Endothelial cell (in vitro differentiated cells): ENCODE results near the gene SLC22A16. TPM values are rescaled to one million over a fixed set of nuclear protein-coding genes. Genes with fewer than 3 reads are reported as not detected.

Experiments
- DNase-seq: peaks from one replicate; pipeline ENCODE4 v3.0.0; 2021; ENCODE audit warnings: low spot score
- H3K27ac Mint-ChIP-seq: one replicate; pipeline ENCODE4 v1.8.0; 2021; ENCODE audit warnings: mixed read lengths, inconsistent platforms; ENCODE audit not compliant: unreplicated experiment
- H3K27me3 Mint-ChIP-seq: one replicate; pipeline ENCODE4 v1.8.0; 2021; ENCODE audit warnings: mild to moderate bottlenecking, moderate library complexity, mixed read lengths, inconsistent platforms; ENCODE audit not compliant: unreplicated experiment
- H3K36me3 Mint-ChIP-seq: one replicate; pipeline ENCODE4 v1.8.0; 2021; ENCODE audit warnings: mild to moderate bottlenecking, low read depth, mixed read lengths, inconsistent platforms; ENCODE audit not compliant: unreplicated experiment
- H3K4me1 Mint-ChIP-seq: one replicate; pipeline ENCODE4 v1.8.0; 2021; ENCODE audit warnings: mild to moderate bottlenecking, mixed read lengths, inconsistent platforms; ENCODE audit not compliant: unreplicated experiment
- H3K4me3 Mint-ChIP-seq: one replicate; pipeline ENCODE4 v1.8.0; 2021; ENCODE audit warnings: mild to moderate bottlenecking, mixed read lengths, inconsistent platforms; ENCODE audit not compliant: unreplicated experiment
- H3K9me3 Mint-ChIP-seq: one replicate; pipeline ENCODE4 v1.8.0; 2021; ENCODE audit warnings: mixed read lengths, inconsistent platforms; ENCODE audit not compliant: unreplicated experiment
- total RNA-seq: library from RNA; stranded (reverse); fragmentation: NEBNext Ultra II Directional; extraction: Animal tissue kit (Norgen Biotek cat#: 25700); gene quantifications from one replicate; pipeline ENCODE4 v1.2.1, GENCODE V29; 2021; ENCODE audit not compliant: unreplicated experiment
- TF ChIP-seq, protein P1 (sequence below): fragments of 200-600 bp; sonication (generic); IDR thresholded peaks from one replicate; pipeline ENCODE4 v1.5.0; 2021; ENCODE audit warnings: antibody characterized with exemption; ENCODE audit not compliant: unreplicated experiment

SLC22A16 gene
- total RNA-seq, 1 donor from 2014 or later: 0.54 TPM

DNA sequence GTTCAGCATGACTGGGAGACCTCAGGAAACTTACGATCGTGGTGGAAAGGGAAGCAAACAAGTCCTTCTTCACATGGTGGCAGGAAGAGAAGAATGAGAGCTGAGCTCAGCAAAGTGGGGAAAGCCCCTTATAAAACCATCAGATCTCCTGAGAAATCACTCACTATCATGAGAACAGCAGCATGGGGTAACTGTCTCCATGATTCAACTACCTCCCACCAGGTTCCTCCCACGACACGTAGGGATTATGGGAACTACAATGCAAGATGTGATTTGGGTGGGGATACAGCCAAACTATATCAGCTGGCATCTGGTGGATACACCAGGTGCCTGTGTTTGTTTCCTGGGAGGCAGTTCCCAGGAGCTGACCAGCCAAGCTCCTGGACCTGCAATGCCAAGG lies 65.9 kb downstream of the SLC22A16 start:
- H3K27ac Mint-ChIP-seq: no peak overlapping the region
- no peaks in the 10 kb centered on the region for H3K27me3 Mint-ChIP-seq
- no peak for DNase-seq
- no peak overlapping the region for H3K4me3 Mint-ChIP-seq
- no peaks in the 10 kb centered on the region for H3K9me3 Mint-ChIP-seq
- TF ChIP-seq, protein P1, sequence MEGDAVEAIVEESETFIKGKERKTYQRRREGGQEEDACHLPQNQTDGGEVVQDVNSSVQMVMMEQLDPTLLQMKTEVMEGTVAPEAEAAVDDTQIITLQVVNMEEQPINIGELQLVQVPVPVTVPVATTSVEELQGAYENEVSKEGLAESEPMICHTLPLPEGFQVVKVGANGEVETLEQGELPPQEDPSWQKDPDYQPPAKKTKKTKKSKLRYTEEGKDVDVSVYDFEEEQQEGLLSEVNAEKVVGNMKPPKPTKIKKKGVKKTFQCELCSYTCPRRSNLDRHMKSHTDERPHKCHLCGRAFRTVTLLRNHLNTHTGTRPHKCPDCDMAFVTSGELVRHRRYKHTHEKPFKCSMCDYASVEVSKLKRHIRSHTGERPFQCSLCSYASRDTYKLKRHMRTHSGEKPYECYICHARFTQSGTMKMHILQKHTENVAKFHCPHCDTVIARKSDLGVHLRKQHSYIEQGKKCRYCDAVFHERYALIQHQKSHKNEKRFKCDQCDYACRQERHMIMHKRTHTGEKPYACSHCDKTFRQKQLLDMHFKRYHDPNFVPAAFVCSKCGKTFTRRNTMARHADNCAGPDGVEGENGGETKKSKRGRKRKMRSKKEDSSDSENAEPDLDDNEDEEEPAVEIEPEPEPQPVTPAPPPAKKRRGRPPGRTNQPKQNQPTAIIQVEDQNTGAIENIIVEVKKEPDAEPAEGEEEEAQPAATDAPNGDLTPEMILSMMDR: no peak
- H3K36me3 Mint-ChIP-seq: no peaks in the 10 kb centered on the region
- no peaks in the 10 kb centered on the region for H3K4me1 Mint-ChIP-seq

DNA sequence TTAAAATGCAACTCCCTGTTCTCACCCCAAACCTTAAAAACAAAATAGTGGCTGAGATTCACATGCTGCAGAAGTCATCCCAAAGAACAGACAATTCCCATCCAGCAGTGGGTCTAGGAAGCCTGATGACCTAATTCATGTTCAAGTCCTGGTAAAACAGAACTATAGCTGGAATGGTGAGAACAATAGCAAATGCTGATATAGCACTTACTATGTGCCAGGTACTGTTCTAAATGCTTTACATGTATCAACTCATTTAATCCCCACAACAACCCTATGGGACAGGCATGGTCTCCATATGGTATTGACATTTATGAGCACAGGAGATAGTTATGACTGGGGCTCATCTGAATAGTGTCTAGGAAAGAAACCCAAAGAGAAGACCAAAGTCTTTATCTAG lies 66.6 kb downstream of the SLC22A16 start:
- TF ChIP-seq, protein P1: no peak
- Mint-ChIP-seq H3K27me3 (no peaks in the 10 kb centered on the region), H3K9me3 (no peaks in the 10 kb centered on the region), H3K4me3 (no peak overlapping the region), H3K4me1 (no peaks in the 10 kb centered on the region), H3K27ac (no peak overlapping the region), H3K36me3 (no peaks in the 10 kb centered on the region)
- DNase-seq: no peak

DNA sequence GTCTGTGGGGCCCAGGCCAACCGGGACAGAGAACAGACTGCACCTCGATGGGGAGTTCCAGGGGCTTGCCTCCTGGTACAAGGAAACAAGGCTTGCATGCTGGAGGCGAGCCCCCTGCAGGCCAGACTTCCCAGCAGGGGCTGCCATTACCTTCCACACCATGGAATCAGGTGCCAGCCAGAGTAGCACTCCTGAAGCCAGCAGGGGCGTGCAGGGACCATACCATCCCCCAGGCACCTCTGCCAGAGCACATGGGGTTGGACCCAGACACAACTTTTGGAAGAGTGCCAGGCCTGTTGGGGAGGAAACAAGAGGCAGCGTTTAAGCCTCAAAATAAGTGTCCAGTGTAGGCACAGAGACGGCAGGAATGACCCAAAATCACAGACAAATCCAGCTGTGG lies 67.5 kb downstream of the SLC22A16 start:
- no peaks in the 10 kb centered on the region for H3K36me3 Mint-ChIP-seq
- H3K4me3 Mint-ChIP-seq: no peak overlapping the region
- no peak for DNase-seq
- TF ChIP-seq, protein P1: no peak
- no peak overlapping the region for H3K27ac Mint-ChIP-seq
- no peaks in the 10 kb centered on the region for H3K9me3 Mint-ChIP-seq
- H3K27me3 Mint-ChIP-seq: no peaks in the 10 kb centered on the region
- no peaks in the 10 kb centered on the region for H3K4me1 Mint-ChIP-seq

DNA sequence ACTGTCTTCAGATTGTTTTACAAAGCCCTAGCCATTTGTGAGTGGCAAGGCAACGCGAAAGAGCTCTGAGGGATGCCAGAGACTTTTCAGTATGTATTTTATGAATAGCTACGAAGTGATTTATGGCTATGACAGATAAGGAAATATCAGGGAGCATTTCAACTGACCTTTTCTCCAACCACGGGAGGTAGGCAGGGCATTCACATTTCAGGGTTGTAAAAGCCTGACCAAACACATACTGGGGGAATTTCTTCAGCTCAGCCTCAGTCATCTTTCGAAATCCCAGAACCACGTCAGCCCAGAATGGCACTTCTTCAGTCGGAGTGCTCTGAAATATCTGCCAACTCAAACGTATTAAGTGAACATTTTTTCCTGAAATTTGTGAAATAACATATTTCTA lies 71.8 kb downstream of the SLC22A16 start:
- no peak for DNase-seq
- TF ChIP-seq, protein P1: no peak
- Mint-ChIP-seq H3K4me1 (no peaks in the 10 kb centered on the region), H3K36me3 (no peaks in the 10 kb centered on the region), H3K9me3 (no peaks in the 10 kb centered on the region), H3K27ac (no peak overlapping the region), H3K27me3 (peaks cover 2% of the 10 kb centered on the region), H3K4me3 (no peak overlapping the region)

DNA sequence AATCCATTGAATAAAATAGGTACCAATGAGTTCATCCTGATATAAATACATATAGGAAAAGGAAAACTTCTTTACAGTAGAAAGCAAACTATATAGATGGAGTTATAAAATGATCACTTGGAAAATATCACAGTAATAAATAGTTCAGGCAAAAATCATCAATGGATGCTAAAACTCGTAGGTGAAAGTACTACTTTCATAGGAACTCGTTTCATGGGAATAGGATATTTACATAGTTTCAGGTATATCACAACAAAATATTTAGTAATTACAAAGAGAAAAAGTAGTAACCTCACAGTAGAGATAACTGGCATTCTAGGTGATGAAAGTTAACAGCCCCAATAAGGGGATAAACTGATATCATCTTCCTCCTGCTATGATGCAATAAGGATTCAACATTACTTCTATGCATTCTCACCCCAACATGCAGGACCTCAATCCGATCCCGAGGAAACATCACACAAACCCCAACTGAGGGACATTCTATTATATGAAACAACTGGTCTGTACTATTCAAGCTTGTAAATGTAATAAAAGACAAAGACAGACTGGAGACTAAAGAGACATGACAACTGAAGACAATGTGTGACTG lies 74.7 kb downstream of the SLC22A16 start:
- DNase-seq: no peak
- TF ChIP-seq, protein P1: no peak
- no peak overlapping the region for H3K27ac Mint-ChIP-seq
- H3K9me3 Mint-ChIP-seq: no peaks in the 10 kb centered on the region
- H3K27me3 Mint-ChIP-seq: peaks cover 2% of the 10 kb centered on the region
- H3K36me3 Mint-ChIP-seq: no peaks in the 10 kb centered on the region
- no peak overlapping the region for H3K4me3 Mint-ChIP-seq
- peaks cover 2% of the 10 kb centered on the region for H3K4me1 Mint-ChIP-seq
